Stomach (tissue), 9 donors: ENCODE data around the gene NRL. TPM values are rescaled to one million over a fixed set of nuclear protein-coding genes. Genes with fewer than 3 reads are reported as not detected.

ENCODE experiments used
- DNase-seq, 2 donors: peaks; one replicate each; pipeline versions ENCODE4 v3.0.0 to v3.0.0-alpha.2; 2013 to 2019
- H3K27ac ChIP-seq, 5 donors: fragments of 200-600 bp in 4 of 5; sonication (generic) in 4 of 5; one replicate each; pipeline ENCODE4 v1.5.1; 2013 to 2019; ENCODE audit warnings: mild to moderate bottlenecking in 1 of 5, moderate library complexity in 1 of 5
- H3K27me3 ChIP-seq, 3 donors: fragments of 200-600 bp; sonication (generic); one replicate each; pipeline ENCODE4 v1.5.1; 2017 to 2019; ENCODE audit warnings: mixed run types in 1 of 3
- H3K36me3 ChIP-seq, 4 donors: fragments of 200-600 bp; sonication (generic); 1 replicate in 3 of 4; 2 replicates in 1 of 4; pipeline ENCODE4 v1.5.1; 2016 to 2019
- H3K4me1 ChIP-seq, 4 donors: fragments of 200-600 bp; sonication (generic); one replicate each; pipeline ENCODE4 v1.5.1; 2016 to 2019
- H3K4me3 ChIP-seq, 4 donors: fragments of 200-600 bp; sonication (generic) in 3 of 4; one replicate each; pipeline ENCODE4 v1.5.1; 2016 to 2019; ENCODE audit warnings: mild to moderate bottlenecking in 1 of 4
- H3K9me3 ChIP-seq, 4 donors: fragments of 200-600 bp; sonication (generic); one replicate each; pipeline ENCODE4 v1.5.1; 2016 to 2019
- EP300 ChIP-seq: sonication (generic); formaldehyde crosslinking; IDR thresholded peaks from one replicate; pipeline ENCODE4 v1.6.1; 2017; ENCODE audit warnings: antibody characterized with exemption
- POLR2A ChIP-seq, 4 donors: fragments of 450-650 bp; IDR thresholded peaks; one replicate each; pipeline ENCODE4 v1.6.1; 2016; ENCODE audit warnings: antibody characterized with exemption in 4 of 4, control low read depth in 2 of 4, mild to moderate bottlenecking in 1 of 4, moderate library complexity in 1 of 4
- POLR2AphosphoS5 ChIP-seq, 3 donors: sonication (generic); formaldehyde crosslinking; IDR thresholded peaks; one replicate each; pipeline ENCODE4 v1.6.1; 2016; ENCODE audit warnings: antibody characterized with exemption in 3 of 3
- WGBS, 5 donors: extraction: QIAGEN DNeasy Blood & Tissue Kit in 3 of 5; methylation state at CpG; one replicate each; pipeline versions ENCODE4 v1.1.5 to v1.1.7; 2013 to 2018; 5-methylcytosine and 5-hydroxymethylcytosine counted together
- intact Hi-C: fragments of 100-400 bp; cut with DNase I; formaldehyde crosslinking; loops from one replicate; pipeline ENCODE4 v1.15.1; 2023; ENCODE audit warnings: low total_unique reads
- polyA plus RNA-seq, 3 donors: library from polyadenylated mRNA; stranded (reverse); fragments of 200-250 nt; gene quantifications; one replicate each; pipeline ENCODE4 v1.2.3, GENCODE V29; 2013
- total RNA-seq, 5 donors: library from RNA; depleted of rRNA; stranded (reverse); fragments of >200 nt; gene quantifications; one replicate each; pipeline versions ENCODE4 v1.1.0 to v1.2.3, GENCODE V29; 2014 to 2016
- TF ChIP-seq, protein P1 (sequence below), 7 experiments: fragments of 450-650 bp in 4 of 7; fragments of 200-600 bp in 3 of 7; sonication (generic) in 3 of 7; IDR thresholded peaks; one replicate each; pipeline ENCODE4 v1.5.1; 2016 to 2019; ENCODE audit warnings: antibody characterized with exemption in 7 of 7, control low read depth in 2 of 7, mild to moderate bottlenecking in 1 of 7
- donor health status: healthy with polysubstance abuse.
- donor health status: Bipolar disorder and iron deficiency.
- donor health status: healthy.

NRL gene
- total and polyA plus RNA-seq, 8 donors: 0.92 to 69.2 (median 1.3) TPM; not detected in 1

DNA sequence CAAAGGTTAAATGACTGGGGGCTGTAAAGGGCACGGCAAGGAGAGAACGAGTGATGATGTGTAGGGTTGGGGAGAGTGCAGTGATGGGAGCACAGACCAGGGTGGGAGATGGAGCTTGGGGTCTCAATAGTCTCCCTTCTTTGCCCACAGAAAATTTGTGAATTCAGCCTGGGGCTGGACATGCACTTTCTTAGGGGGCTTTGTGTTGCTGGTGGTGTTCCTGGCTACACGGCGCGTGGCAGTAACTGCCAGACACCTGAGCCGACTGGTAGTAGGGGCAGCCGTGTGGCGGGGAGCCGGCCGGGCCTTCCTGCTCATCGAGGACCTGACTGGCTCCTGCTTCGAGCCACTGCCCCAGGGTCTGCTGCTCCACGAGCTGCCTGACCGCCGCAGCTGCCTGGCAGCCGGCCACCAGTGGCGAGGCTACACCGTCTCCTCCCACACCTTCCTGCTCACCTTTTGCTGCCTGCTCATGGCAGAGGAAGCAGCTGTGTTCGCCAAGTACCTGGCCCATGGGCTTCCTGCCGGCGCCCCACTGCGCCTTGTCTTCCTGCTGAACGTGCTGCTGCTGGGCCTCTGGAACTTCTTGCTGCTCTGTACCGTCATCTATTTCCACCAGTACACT lies 17.4 kb upstream of the NRL start:
- H3K4me1 ChIP-seq: peaks cover 9 to 40% (median 38%) of the 10 kb centered on the region in 4 donors
- TF ChIP-seq POLR2A (IDR thresholded peaks at IDR 0.05) (no peak), POLR2AphosphoS5 (IDR thresholded peaks at IDR 0.05) (peak in 1 of 3 donors; percentile 50)
- no peak overlapping the region for H3K4me3 ChIP-seq
- no peaks in the 10 kb centered on the region for H3K27me3 ChIP-seq
- peak overlapping the region; percentile 13 to 59 (median 47) for H3K27ac ChIP-seq
- no peaks in the 10 kb centered on the region for H3K9me3 ChIP-seq
- DNase-seq: peak; percentile 46 to 80
- peaks cover 0 to 2% (median under 1%) of the 10 kb centered on the region in 4 donors for H3K36me3 ChIP-seq
- intact Hi-C loops: no loop called here
- WGBS, 5 donors: 43 to 73% (median 51%) methylated on average over 19 to 24 of the region's 24 CpGs

DNA sequence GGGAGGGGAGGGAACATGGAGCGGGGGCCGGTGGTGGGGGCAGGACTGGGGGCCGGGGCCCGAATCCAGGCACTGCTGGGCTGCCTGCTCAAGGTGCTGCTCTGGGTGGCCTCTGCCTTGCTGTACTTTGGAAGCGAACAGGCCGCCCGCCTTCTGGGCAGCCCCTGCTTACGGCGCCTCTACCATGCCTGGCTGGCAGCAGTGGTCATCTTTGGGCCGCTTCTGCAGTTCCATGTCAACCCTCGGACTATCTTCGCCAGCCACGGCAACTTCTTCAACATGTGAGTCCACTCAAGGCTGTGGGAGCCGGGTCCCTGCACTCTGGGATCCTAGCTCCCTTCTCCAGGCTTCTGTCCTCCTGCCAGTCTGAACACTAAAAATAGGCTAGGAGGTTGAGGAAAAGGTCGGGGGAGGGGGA lies 16.8 kb upstream of the NRL start:
- DNase-seq: no peak
- intact Hi-C loops: no loop called here

DNA sequence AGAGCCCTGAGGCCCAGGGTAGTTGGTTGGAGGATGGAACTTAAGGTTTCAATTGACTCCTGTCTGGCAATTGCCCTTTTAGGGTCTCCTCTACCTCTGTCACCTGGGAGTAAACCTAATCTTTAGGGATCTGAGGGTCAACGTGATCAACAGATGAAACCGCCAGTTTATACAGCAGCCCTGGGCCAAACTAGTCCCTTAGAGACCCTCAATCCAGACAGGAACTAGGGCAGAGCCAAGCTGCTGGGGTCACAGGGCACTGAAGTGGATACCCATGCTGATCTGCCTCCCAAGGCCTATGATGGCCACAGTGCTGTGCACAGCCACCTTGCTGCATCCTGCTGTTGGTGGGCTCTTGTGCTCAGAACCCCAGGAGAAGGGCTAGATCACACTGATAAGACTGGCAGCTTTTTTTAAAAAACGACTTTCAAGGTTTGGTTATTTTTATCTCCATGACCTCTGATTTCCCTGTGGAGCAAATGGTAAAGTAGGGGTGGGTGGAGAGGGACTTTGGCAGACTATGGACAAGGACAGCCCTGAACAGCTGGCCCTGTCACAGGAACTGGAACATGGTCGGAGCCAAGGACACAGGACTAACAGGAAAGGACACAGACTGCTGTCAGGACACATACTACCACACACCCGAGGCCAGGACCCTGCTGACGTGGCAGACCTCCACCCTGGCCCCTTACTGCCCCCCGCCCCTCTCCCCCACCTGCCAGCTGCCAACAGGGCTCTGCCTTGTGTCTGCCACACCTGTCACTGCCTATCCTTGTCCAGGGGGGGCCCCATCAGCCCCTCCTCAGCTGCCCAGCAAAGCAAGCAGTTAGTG lies 16.2 kb upstream of the NRL start:
- H3K4me3 ChIP-seq: no peak overlapping the region
- H3K4me1 ChIP-seq: peaks cover 4 to 32% (median 29%) of the 10 kb centered on the region in 4 donors
- DNase-seq: peak in 1 of 2 donors; percentile 64
- TF ChIP-seq POLR2A (IDR thresholded peaks at IDR 0.05) (no peak), EP300 (no peak)
- H3K27ac ChIP-seq: peak overlapping the region in 3 of 5 donors; percentile 29 to 59 (median 47)
- WGBS, 5 donors: 46 to 58% (median 58%) methylated on average over 5 to 7 of the region's 7 CpGs
- no peaks in the 10 kb centered on the region for H3K9me3 ChIP-seq
- intact Hi-C loops: no loop called here
- H3K36me3 ChIP-seq: no peaks in the 10 kb centered on the region
- no peaks in the 10 kb centered on the region for H3K27me3 ChIP-seq

More for the DNA sequence above, 16.8 kb upstream of the NRL start:
- 82 to 89% (median 85%) methylated on average over 8 to 15 of the region's 15 CpGs for WGBS, 5 donors
- TF ChIP-seq EP300 (no peak), POLR2AphosphoS5 (IDR thresholded peaks at IDR 0.05) (no peak), POLR2A (IDR thresholded peaks at IDR 0.05) (no peak)
- TF ChIP-seq, protein P1, sequence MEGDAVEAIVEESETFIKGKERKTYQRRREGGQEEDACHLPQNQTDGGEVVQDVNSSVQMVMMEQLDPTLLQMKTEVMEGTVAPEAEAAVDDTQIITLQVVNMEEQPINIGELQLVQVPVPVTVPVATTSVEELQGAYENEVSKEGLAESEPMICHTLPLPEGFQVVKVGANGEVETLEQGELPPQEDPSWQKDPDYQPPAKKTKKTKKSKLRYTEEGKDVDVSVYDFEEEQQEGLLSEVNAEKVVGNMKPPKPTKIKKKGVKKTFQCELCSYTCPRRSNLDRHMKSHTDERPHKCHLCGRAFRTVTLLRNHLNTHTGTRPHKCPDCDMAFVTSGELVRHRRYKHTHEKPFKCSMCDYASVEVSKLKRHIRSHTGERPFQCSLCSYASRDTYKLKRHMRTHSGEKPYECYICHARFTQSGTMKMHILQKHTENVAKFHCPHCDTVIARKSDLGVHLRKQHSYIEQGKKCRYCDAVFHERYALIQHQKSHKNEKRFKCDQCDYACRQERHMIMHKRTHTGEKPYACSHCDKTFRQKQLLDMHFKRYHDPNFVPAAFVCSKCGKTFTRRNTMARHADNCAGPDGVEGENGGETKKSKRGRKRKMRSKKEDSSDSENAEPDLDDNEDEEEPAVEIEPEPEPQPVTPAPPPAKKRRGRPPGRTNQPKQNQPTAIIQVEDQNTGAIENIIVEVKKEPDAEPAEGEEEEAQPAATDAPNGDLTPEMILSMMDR (IDR thresholded peaks at IDR 0.05): no peak
- Histone ChIP-seq H3K27ac (peak overlapping the region in 3 of 5 donors; percentile 29 to 59 (median 47)), H3K4me3 (no peak overlapping the region), H3K4me1 (peaks cover 4 to 34% (median 31%) of the 10 kb centered on the region in 4 donors), H3K36me3 (no peaks in the 10 kb centered on the region), H3K9me3 (no peaks in the 10 kb centered on the region), H3K27me3 (no peaks in the 10 kb centered on the region)

DNA sequence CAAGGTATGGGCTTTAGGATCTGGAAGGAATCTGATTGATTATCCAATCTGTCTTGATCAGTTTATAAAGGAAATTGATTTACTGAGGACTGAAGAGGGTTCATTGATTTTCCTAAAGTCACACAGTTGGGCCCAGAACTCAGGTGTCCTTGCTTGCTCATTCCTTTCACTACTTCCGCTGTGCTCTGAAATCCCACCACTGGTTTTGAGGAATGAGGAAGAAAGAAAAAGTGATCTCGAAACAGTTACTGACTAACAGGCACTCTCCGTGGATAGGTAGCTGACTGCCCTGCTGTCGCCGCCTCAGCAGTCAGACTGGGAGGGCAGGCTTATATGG lies 15.6 kb upstream of the NRL start, which contains the start of gene FITM1:
Gene FITM1 (plus strand): TSS at position 280 of the 337 bp plus-strand sequence. CDS start 905 bp downstream, outside the sequence.
- DNase-seq: no peak
- TF ChIP-seq POLR2A (IDR thresholded peaks at IDR 0.05) (no peak), EP300 (no peak), POLR2AphosphoS5 (IDR thresholded peaks at IDR 0.05) (no peak)
- TF ChIP-seq, protein P1 (IDR thresholded peaks at IDR 0.05): no peak
- Histone ChIP-seq H3K27me3 (no peaks in the 10 kb centered on the region), H3K4me3 (no peak within 1 kb of the TSS), H3K27ac (peak within 1 kb of the TSS in 3 of 5 donors; percentile 29 to 59 (median 47)), H3K9me3 (no peaks in the 10 kb centered on the region), H3K36me3 (no peaks in the 10 kb centered on the region), H3K4me1 (peaks cover 1 to 28% (median 25%) of the 10 kb centered on the region in 4 donors)
- intact Hi-C loops: no loop called here
- 94 to 95% (median 94%) methylated on average over 5 of the region's 5 CpGs for WGBS, 5 donors

DNA sequence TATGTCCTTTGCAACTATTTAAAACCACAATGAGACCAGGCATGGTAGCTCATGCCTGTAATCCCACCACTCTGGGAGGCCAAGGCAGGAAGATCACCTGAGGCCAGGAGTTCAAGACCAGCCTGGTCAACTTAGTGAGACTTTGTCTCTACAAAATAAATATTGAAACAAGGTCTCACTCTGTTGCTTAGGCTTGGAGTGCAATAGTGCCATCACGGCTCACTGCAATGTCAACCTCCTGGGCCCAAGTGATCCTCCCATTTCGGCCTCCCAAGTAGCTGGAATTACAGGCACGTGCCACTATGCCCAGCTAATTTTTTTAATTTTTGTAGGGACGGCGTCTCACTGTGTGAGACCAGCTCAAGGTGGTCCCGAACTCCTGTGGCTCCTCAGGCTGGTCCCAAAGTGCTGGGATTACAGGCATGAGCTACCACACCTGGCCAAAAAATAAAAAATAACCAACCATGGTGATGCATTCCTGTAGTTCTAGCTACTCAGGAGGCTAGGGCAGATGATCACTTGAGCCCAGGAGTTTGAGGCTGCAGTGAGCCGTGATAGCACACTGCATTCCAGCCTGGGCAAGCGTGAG lies 14.8 kb upstream of the NRL start:
- peaks cover 0 to 25% (median 22%) of the 10 kb centered on the region in 4 donors for H3K4me1 ChIP-seq
- no peak overlapping the region for H3K27ac ChIP-seq
- no peak overlapping the region for H3K4me3 ChIP-seq
- DNase-seq: no peak
- intact Hi-C loops: no loop called here
- no peak for TF ChIP-seq EP300
- no peak for TF ChIP-seq POLR2AphosphoS5 (IDR thresholded peaks at IDR 0.05)
- TF ChIP-seq, protein P1 (IDR thresholded peaks at IDR 0.05): no peak
- no peak for TF ChIP-seq POLR2A (IDR thresholded peaks at IDR 0.05)
- H3K27me3 ChIP-seq: no peaks in the 10 kb centered on the region
- peaks cover under 1 to 7% (median 4%) of the 10 kb centered on the region in 4 donors for H3K36me3 ChIP-seq
- 87 to 96% (median 96%) methylated on average over 8 of the region's 8 CpGs for WGBS, 5 donors
- no peaks in the 10 kb centered on the region for H3K9me3 ChIP-seq
